H54 (cell line): ENCODE measurements around the gene ACTR3C.
"Not testable (repeated sequence)": the region's sequence is repeated elsewhere in the genome, so short reads cannot be mapped to it uniquely, and the experiment has no call there.

Experiments used
- DNase-seq: peaks from one replicate; pipeline ENCODE4 v3.0.0; 2011; ENCODE audit warnings: low spot score, mixed read lengths; ENCODE audit not compliant: insufficient read length
- FAIRE-seq: peaks from 3 replicates; lab custom pipeline; 2011; peaks lifted over from hg19 to GRCh38; lab: Jason Lieb, UNC
- POLR2A ChIP-seq: IDR thresholded peaks from 2 replicates; pipeline ENCODE4 v1.6.1; 2011; ENCODE audit warnings: low read depth, mild to moderate bottlenecking, low read length

Gene ACTR3C

GRCh38 chr7:150323682-150324372 is 482 bp upstream of the ACTR3C start:
- FAIRE-seq (no peak), DNase-seq (no peak)
- no peak for TF ChIP-seq POLR2A

GRCh38 chr7:150322114-150322832 is 1.1 kb downstream of the ACTR3C start:
- DNase-seq (no peak), FAIRE-seq (no peak)
- no peak for TF ChIP-seq POLR2A

GRCh38 chr7:150321788-150322113 is 1.6 kb downstream of the ACTR3C start:
- DNase-seq (no peak), FAIRE-seq (no peak)
- TF ChIP-seq POLR2A = no peak

- peak; percentile 42 for DNase-seq
- no peak for FAIRE-seq
- no peak for TF ChIP-seq POLR2A
Measured at GRCh38 chr7:150317748-150318444, 5.4 kb downstream of the ACTR3C start.

GRCh38 chr7:150316987-150317386 is 6.4 kb downstream of the ACTR3C start:
- not testable (repeated sequence) for FAIRE-seq

GRCh38 chr7:150314639-150315239 is 8.6 kb downstream of the ACTR3C start:
- no peak for TF ChIP-seq POLR2A
- DNase-seq (no peak), FAIRE-seq (no peak)

More at GRCh38 chr7:150316987-150317386, 6.4 kb downstream of the ACTR3C start:
- DNase-seq = not testable (repeated sequence)

GRCh38 chr7:150313870-150314269 is 9.5 kb downstream of the ACTR3C start:
- DNase-seq = no peak
- no peak for TF ChIP-seq POLR2A
- FAIRE-seq = no peak

- DNase-seq = no peak
- no peak for TF ChIP-seq POLR2A
- FAIRE-seq = no peak
Measured at GRCh38 chr7:150313367-150313809, 10.0 kb downstream of the ACTR3C start.

- FAIRE-seq, DNase-seq: not testable (repeated sequence)
Measured at GRCh38 chr7:150312649-150313366, 10.5 kb downstream of the ACTR3C start.

- no peak for DNase-seq
- TF ChIP-seq POLR2A = no peak
- FAIRE-seq = no peak
Measured at GRCh38 chr7:150311711-150312110, 11.6 kb downstream of the ACTR3C start.

- TF ChIP-seq POLR2A = no peak
- DNase-seq (no peak), FAIRE-seq (no peak)
Measured at GRCh38 chr7:150311146-150311545, 12.2 kb downstream of the ACTR3C start.

- FAIRE-seq (no peak), DNase-seq (no peak)
- no peak for TF ChIP-seq POLR2A
Measured at GRCh38 chr7:150308575-150308974, 14.8 kb downstream of the ACTR3C start.

- DNase-seq (no peak), FAIRE-seq (no peak)
- no peak for TF ChIP-seq POLR2A
Measured at GRCh38 chr7:150307904-150308303, 15.4 kb downstream of the ACTR3C start.
